H9 (cell line): ENCODE measurements around the gene ZC3H18. TPM values are rescaled to one million over a fixed set of nuclear protein-coding genes. Genes with fewer than 3 reads are reported as not detected.

Experiments
- DNase-seq: peaks from one replicate; pipeline ENCODE4 v3.0.0-alpha.2; 2017
- H2AFZ ChIP-seq: one replicate; pipeline ENCODE4 v1.6.1; 2013; ENCODE audit warnings: mild to moderate bottlenecking, low read length, control low read depth, moderate library complexity
- H2AK5ac ChIP-seq: 2 replicates; pipeline ENCODE4 v1.6.1; 2013; ENCODE audit warnings: low read length, control low read depth, mixed read lengths; ENCODE audit not compliant: insufficient read length
- H2BK120ac ChIP-seq: one replicate; pipeline ENCODE4 v1.6.1; 2013; ENCODE audit warnings: low read depth, mild to moderate bottlenecking, low read length, control low read depth, inconsistent platforms; ENCODE audit not compliant: poor library complexity, severe bottlenecking
- H2BK12ac ChIP-seq: 2 replicates; pipeline ENCODE4 v1.6.1; 2013; ENCODE audit warnings: low read length, control low read depth, mixed read lengths, low read depth; ENCODE audit not compliant: insufficient read length
- H2BK15ac ChIP-seq: 2 replicates; pipeline ENCODE4 v1.6.1; 2013; ENCODE audit warnings: low read depth, low read length, control low read depth
- H2BK20ac ChIP-seq: one replicate; pipeline ENCODE4 v1.6.1; 2013; ENCODE audit warnings: low read depth, mild to moderate bottlenecking, low read length, control low read depth, inconsistent platforms; ENCODE audit not compliant: poor library complexity, severe bottlenecking
- H2BK5ac ChIP-seq: 2 replicates; pipeline ENCODE4 v1.6.1; 2013; ENCODE audit warnings: low read length, control low read depth, mixed read lengths; ENCODE audit not compliant: insufficient read length
- H3K14ac ChIP-seq: 2 replicates; pipeline ENCODE4 v1.6.1; 2013; ENCODE audit warnings: low read length, control low read depth; ENCODE audit not compliant: insufficient read depth
- H3K18ac ChIP-seq: 2 replicates; pipeline ENCODE4 v1.6.1; 2013; ENCODE audit warnings: low read depth, mild to moderate bottlenecking, mixed read lengths, low read length, control low read depth; ENCODE audit not compliant: insufficient read length
- H3K23ac ChIP-seq: 2 replicates; pipeline ENCODE4 v1.6.1; 2013; ENCODE audit warnings: low read length, control low read depth, mixed read lengths, low read depth; ENCODE audit not compliant: insufficient read length
- H3K23me2 ChIP-seq: 2 replicates; pipeline ENCODE4 v1.6.1; 2013; ENCODE audit warnings: low read depth, mild to moderate bottlenecking, mixed read lengths, low read length, control low read depth; ENCODE audit not compliant: insufficient read length, poor library complexity, severe bottlenecking
- H3K27ac ChIP-seq: 2 replicates; pipeline ENCODE4 v1.5.1; 2013; ENCODE audit warnings: low read length, control low read depth, mixed read lengths, low read depth; ENCODE audit not compliant: insufficient read length
- H3K27me3 ChIP-seq: 2 replicates; pipeline ENCODE4 v1.6.1; 2013; ENCODE audit warnings: low read length, control low read depth, inconsistent platforms; ENCODE audit not compliant: insufficient read depth
- H3K4ac ChIP-seq: 2 replicates; pipeline ENCODE4 v1.6.1; 2013; ENCODE audit warnings: low read depth, mild to moderate bottlenecking, control low read depth, inconsistent platforms, low read length, moderate library complexity
- H3K4me1 ChIP-seq: 2 replicates; pipeline ENCODE4 v1.6.1; 2013; ENCODE audit warnings: low read length, control low read depth, inconsistent platforms; ENCODE audit not compliant: insufficient read depth
- H3K4me2 ChIP-seq: 2 replicates; pipeline ENCODE4 v1.6.1; 2013; ENCODE audit warnings: low read length, control low read depth, mixed read lengths; ENCODE audit not compliant: insufficient read length, insufficient read depth
- H3K56ac ChIP-seq: 2 replicates; pipeline ENCODE4 v1.6.1; 2013; ENCODE audit warnings: low read depth, mild to moderate bottlenecking, mixed read lengths, low read length, control low read depth; ENCODE audit not compliant: insufficient read length
- H3K79me1 ChIP-seq: 2 replicates; pipeline ENCODE4 v1.6.1; 2013; ENCODE audit warnings: low read depth, mild to moderate bottlenecking, moderate library complexity, low read length, control low read depth, inconsistent platforms; ENCODE audit not compliant: insufficient read depth, poor library complexity, severe bottlenecking
- H3K79me2 ChIP-seq: 2 replicates; pipeline ENCODE4 v1.6.1; 2013; ENCODE audit warnings: low read length, control low read depth, inconsistent platforms; ENCODE audit not compliant: insufficient read depth
- H3K9ac ChIP-seq: 2 replicates; pipeline ENCODE4 v1.6.1; 2013; ENCODE audit warnings: low read length, control low read depth, mixed read lengths; ENCODE audit not compliant: insufficient read length; ENCODE audit errors: extremely low read depth
- H3K9me3 ChIP-seq: one replicate; pipeline ENCODE4 v1.6.1; 2013; ENCODE audit warnings: low read depth, low read length, inconsistent platforms; ENCODE audit not compliant: control insufficient read depth
- H3T11ph ChIP-seq: one replicate; pipeline ENCODE4 v1.6.1; 2013; ENCODE audit warnings: mild to moderate bottlenecking, low read length, control low read depth, inconsistent platforms
- H4K20me1 ChIP-seq: one replicate; pipeline ENCODE4 v1.6.1; 2013; ENCODE audit not compliant: control insufficient read depth, insufficient read length, insufficient read depth
- H4K5ac ChIP-seq: 2 replicates; pipeline ENCODE4 v1.6.1; 2013; ENCODE audit warnings: low read depth, mild to moderate bottlenecking, mixed read lengths, low read length, control low read depth; ENCODE audit not compliant: insufficient read length
- H4K8ac ChIP-seq: replicated peaks from 2 replicates; pipeline ENCODE4 v1.6.1; 2013; ENCODE audit warnings: low read length, control low read depth, mixed read lengths, low read depth; ENCODE audit not compliant: insufficient read length
- H4K91ac ChIP-seq: 2 replicates; pipeline ENCODE4 v1.6.1; 2013; ENCODE audit warnings: low read depth, mild to moderate bottlenecking, moderate library complexity, mixed read lengths, low read length, control low read depth; ENCODE audit not compliant: insufficient read length
- H3K27ac Mint-ChIP-seq, 3 experiments: 2 replicates in 2 of 3; 3 replicates in 1 of 3; pipeline ENCODE4 v1.8.0; 2020 to 2021; ENCODE audit warnings: mixed read lengths in 3 of 3, mild to moderate bottlenecking in 1 of 3, moderate library complexity in 1 of 3
- H3K27me3 Mint-ChIP-seq: 2 replicates; pipeline ENCODE4 v1.8.0; 2021; ENCODE audit warnings: low read depth, mild to moderate bottlenecking, moderate library complexity, mixed read lengths
- H3K36me3 Mint-ChIP-seq, 3 experiments: 2 replicates in 2 of 3; 3 replicates in 1 of 3; pipeline ENCODE4 v1.8.0; 2020 to 2021; ENCODE audit warnings: low read depth in 3 of 3, mixed read lengths in 3 of 3; ENCODE audit not compliant: insufficient read depth in 1 of 3
- H3K4me1 Mint-ChIP-seq, 2 experiments: 2 replicates each; pipeline ENCODE4 v1.8.0; 2020; ENCODE audit warnings: mixed read lengths in 2 of 2
- H3K4me3 Mint-ChIP-seq, 2 experiments: 2 replicates in 1 of 2; 3 replicates in 1 of 2; pipeline ENCODE4 v1.8.0; 2020 to 2021; ENCODE audit warnings: mild to moderate bottlenecking in 2 of 2, mixed read lengths in 2 of 2, moderate library complexity in 1 of 2
- H3K9me3 Mint-ChIP-seq, 2 experiments: 2 replicates in 1 of 2; 3 replicates in 1 of 2; pipeline ENCODE4 v1.8.0; 2020; ENCODE audit warnings: mild to moderate bottlenecking in 2 of 2, mixed read lengths in 2 of 2, moderate library complexity in 1 of 2
- CTCF ChIP-seq: fragments of 200-600 bp; sonication (generic); conservative IDR thresholded peaks from 3 replicates; pipeline ENCODE4 v1.8.0; 2021; ENCODE audit warnings: antibody characterized with exemption, mild to moderate bottlenecking
- WGBS: extraction: QIAGEN DNeasy Blood & Tissue Kit; methylation state at CpG from one replicate; pipeline ENCODE4 v1.1.7; 2013; ENCODE audit warnings: missing lambda C conversion rate, low lambda C conversion rate, mixed read lengths; ENCODE audit not compliant: insufficient read length; ENCODE audit errors: extremely low coverage; 5-methylcytosine and 5-hydroxymethylcytosine counted together
- total RNA-seq: library from RNA; stranded (reverse); gene quantifications from 2 replicates; pipeline ENCODE4 v1.2.1, GENCODE V29; 2021

ZC3H18 gene
- total RNA-seq, 1 experiment from 2014 or later, result 69.7 TPM

GRCh38 chr16:88642881-88643643 lies 72.9 kb downstream of the ZC3H18 start:
- H3K27me3 Mint-ChIP-seq, result peaks cover 11% of the 10 kb centered on the region
- WGBS, result no CpG with 5 or more reads among the region's 58 CpGs

More at GRCh38 chr16:88642881-88643643, 72.9 kb downstream of the ZC3H18 start:
- Histone ChIP-seq H4K8ac (no peak overlapping the region), H2BK120ac (no peak overlapping the region), H3K23me2 (no peaks in the 10 kb centered on the region), H4K20me1 (no peaks in the 10 kb centered on the region), H4K5ac (no peak overlapping the region), H3K56ac (no peak overlapping the region), H2BK15ac (no peak overlapping the region), H3K4me2 (no peak overlapping the region), H3K14ac (no peak overlapping the region), H2BK5ac (no peak overlapping the region), H3T11ph (no peak overlapping the region), H2AFZ (no peak overlapping the region), H3K79me2 (no peaks in the 10 kb centered on the region), H3K27ac (no peak overlapping the region), H2AK5ac (no peak overlapping the region), H3K27me3 (no peaks in the 10 kb centered on the region), H3K79me1 (no peaks in the 10 kb centered on the region), H3K4ac (no peak overlapping the region), H2BK20ac (no peak overlapping the region), H3K18ac (no peak overlapping the region), H3K9ac (no peak overlapping the region), H3K4me1 (peaks cover 4% of the 10 kb centered on the region; the same call in 1 of the 2 replicates), H4K91ac (no peak overlapping the region), H2BK12ac (no peak overlapping the region), H3K23ac (no peak overlapping the region), H3K9me3 (no peaks in the 10 kb centered on the region)
- Mint-ChIP-seq H3K4me3 (no peak overlapping the region), H3K9me3 (no peaks in the 10 kb centered on the region), H3K4me1 (peaks cover 13 to 16% of the 10 kb centered on the region in 2 experiments), H3K27ac (no peak overlapping the region), H3K36me3 (peaks cover 5 to 17% (median 15%) of the 10 kb centered on the region in 3 experiments; a peak in 6 of 7 replicates)
- TF ChIP-seq CTCF, result no peak
- no peak for DNase-seq
